ENCODE results near the gene GRID2.

GRID2 gene

GRCh38 chr4:93532234-93532633 lies 1228.5 kb downstream of the GRID2 start:
- Histone ChIP-seq H3K4me3 (ENCODE audit: low read length) (no peak overlapping the region), H3K36me3 (ENCODE audit: control insufficient read depth, low read depth, low read length) (no peaks in the 10 kb centered on the region), H3K9me3 (ENCODE audit: control insufficient read depth, low read depth, low read length) (no peaks in the 10 kb centered on the region), H3K4me1 (ENCODE audit: control insufficient read depth, low read depth, low read length) (peaks cover 8% of the 10 kb centered on the region), H3K9ac (ENCODE audit: low read length) (no peak overlapping the region), H3K27me3 (ENCODE audit: control insufficient read depth, insufficient read depth, low read length) (no peaks in the 10 kb centered on the region), H3K27ac (ENCODE audit: low read length) (no peak overlapping the region)

DNA sequence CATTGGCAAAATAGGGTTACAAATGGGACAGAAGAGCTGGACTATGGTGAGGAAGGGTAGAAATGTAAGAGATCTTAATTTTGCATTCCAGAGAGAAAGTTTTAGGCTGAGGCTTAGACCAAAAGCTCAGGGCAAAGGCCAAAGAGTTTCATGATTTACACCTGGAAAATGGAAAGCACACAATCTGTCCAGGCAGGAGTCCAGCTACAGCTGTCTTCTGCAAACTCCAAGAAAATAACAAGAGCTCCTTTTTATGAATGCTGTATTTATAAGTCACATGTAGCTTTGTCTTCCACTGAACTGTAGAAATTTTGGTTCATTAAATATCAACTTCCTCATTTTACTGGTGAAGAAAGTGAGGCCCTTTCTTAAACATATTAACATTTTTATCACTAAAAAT lies 1236.8 kb downstream of the GRID2 start:
- Histone ChIP-seq H3K9ac (ENCODE audit: low read length) (no peak overlapping the region), H3K9me3 (ENCODE audit: control insufficient read depth, low read depth, low read length) (no peaks in the 10 kb centered on the region), H3K36me3 (ENCODE audit: control insufficient read depth, low read depth, low read length) (no peaks in the 10 kb centered on the region), H3K27me3 (ENCODE audit: control insufficient read depth, insufficient read depth, low read length) (no peaks in the 10 kb centered on the region), H3K27ac (ENCODE audit: low read length) (no peak overlapping the region), H3K4me1 (ENCODE audit: control insufficient read depth, low read depth, low read length) (peaks cover 3% of the 10 kb centered on the region), H3K4me3 (ENCODE audit: low read length) (no peak overlapping the region)

- H3K36me3 ChIP-seq (ENCODE audit: control insufficient read depth, low read depth, low read length) = no peaks in the 10 kb centered on the region
- H3K9me3 ChIP-seq (ENCODE audit: control insufficient read depth, low read depth, low read length) = no peaks in the 10 kb centered on the region
- no peak overlapping the region for H3K4me3 ChIP-seq (ENCODE audit: low read length)
- no peak overlapping the region for H3K27ac ChIP-seq (ENCODE audit: low read length)
- H3K27me3 ChIP-seq (ENCODE audit: control insufficient read depth, insufficient read depth, low read length) = no peaks in the 10 kb centered on the region
- H3K9ac ChIP-seq (ENCODE audit: low read length) = no peak overlapping the region
- no peaks in the 10 kb centered on the region for H3K4me1 ChIP-seq (ENCODE audit: control insufficient read depth, low read depth, low read length)
These were observed 1258.1 kb downstream of the GRID2 start for GRCh38 chr4:93561842-93562241.

DNA sequence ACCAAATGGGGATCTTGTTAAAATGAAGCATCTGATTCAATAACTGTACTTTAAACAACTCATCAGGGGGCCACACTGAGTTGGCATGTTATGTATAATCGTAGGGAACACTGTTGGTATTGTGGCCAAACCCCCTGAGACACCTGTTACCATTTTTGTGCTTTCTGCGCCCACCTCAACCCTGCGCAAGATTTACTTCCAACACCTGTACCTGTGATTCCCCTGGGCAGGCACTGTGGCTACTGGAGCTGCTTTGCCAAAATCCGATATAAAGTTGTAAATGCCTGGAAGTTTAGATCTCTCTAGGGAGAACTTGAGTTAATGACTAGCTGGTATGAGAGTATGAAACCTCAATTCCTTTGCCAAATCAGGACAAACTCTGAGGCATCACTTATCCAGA lies 1265.0 kb downstream of the GRID2 start:
- Histone ChIP-seq H3K9me3 (ENCODE audit: control insufficient read depth, low read depth, low read length) (no peaks in the 10 kb centered on the region), H3K27ac (ENCODE audit: low read length) (no peak overlapping the region)

GRCh38 chr4:93573285-93573684 lies 1269.5 kb downstream of the GRID2 start:
- Histone ChIP-seq H3K27ac (ENCODE audit: low read length) (no peak overlapping the region), H3K4me3 (ENCODE audit: low read length) (no peak overlapping the region), H3K27me3 (ENCODE audit: control insufficient read depth, insufficient read depth, low read length) (no peaks in the 10 kb centered on the region), H3K4me1 (ENCODE audit: control insufficient read depth, low read depth, low read length) (no peaks in the 10 kb centered on the region), H3K9me3 (ENCODE audit: control insufficient read depth, low read depth, low read length) (no peaks in the 10 kb centered on the region), H3K9ac (ENCODE audit: low read length) (no peak overlapping the region), H3K36me3 (ENCODE audit: control insufficient read depth, low read depth, low read length) (no peaks in the 10 kb centered on the region)

More for the DNA sequence above, 1265.0 kb downstream of the GRID2 start:
- no peak overlapping the region for H3K9ac ChIP-seq (ENCODE audit: low read length)
- no peaks in the 10 kb centered on the region for H3K27me3 ChIP-seq (ENCODE audit: control insufficient read depth, insufficient read depth, low read length)
- no peaks in the 10 kb centered on the region for H3K36me3 ChIP-seq (ENCODE audit: control insufficient read depth, low read depth, low read length)
- H3K4me3 ChIP-seq (ENCODE audit: low read length) = no peak overlapping the region
- H3K4me1 ChIP-seq (ENCODE audit: control insufficient read depth, low read depth, low read length) = no peaks in the 10 kb centered on the region

DNA sequence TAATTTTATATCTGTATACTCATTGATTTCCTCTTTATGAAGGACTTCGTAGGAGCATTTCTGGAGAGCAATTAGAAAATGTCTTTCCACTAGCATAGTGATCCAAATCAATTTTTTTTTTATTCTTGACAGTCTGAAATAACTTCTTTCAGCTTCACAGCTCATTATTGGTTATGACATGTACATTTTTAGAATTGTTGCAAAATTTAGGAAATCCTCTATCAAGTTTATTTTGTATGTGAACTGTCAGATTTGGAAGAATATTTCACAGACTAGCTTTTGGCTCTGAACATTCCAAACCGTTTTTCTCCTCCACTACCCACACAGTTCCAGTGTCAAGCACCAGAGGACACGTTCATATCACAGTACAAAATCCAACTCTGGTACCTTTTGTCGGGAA lies 1275.2 kb downstream of the GRID2 start:
- Histone ChIP-seq H3K4me1 (ENCODE audit: control insufficient read depth, low read depth, low read length) (no peaks in the 10 kb centered on the region), H3K36me3 (ENCODE audit: control insufficient read depth, low read depth, low read length) (no peaks in the 10 kb centered on the region), H3K9ac (ENCODE audit: low read length) (no peak overlapping the region), H3K4me3 (ENCODE audit: low read length) (no peak overlapping the region), H3K27me3 (ENCODE audit: control insufficient read depth, insufficient read depth, low read length) (no peaks in the 10 kb centered on the region), H3K27ac (ENCODE audit: low read length) (no peak overlapping the region), H3K9me3 (ENCODE audit: control insufficient read depth, low read depth, low read length) (no peaks in the 10 kb centered on the region)

- H3K9ac ChIP-seq (ENCODE audit: low read length) = no peak overlapping the region
- H3K36me3 ChIP-seq (ENCODE audit: control insufficient read depth, low read depth, low read length) = no peaks in the 10 kb centered on the region
- no peaks in the 10 kb centered on the region for H3K9me3 ChIP-seq (ENCODE audit: control insufficient read depth, low read depth, low read length)
- H3K27ac ChIP-seq (ENCODE audit: low read length) = no peak overlapping the region
- H3K27me3 ChIP-seq (ENCODE audit: control insufficient read depth, insufficient read depth, low read length) = no peaks in the 10 kb centered on the region
- no peaks in the 10 kb centered on the region for H3K4me1 ChIP-seq (ENCODE audit: control insufficient read depth, low read depth, low read length)
- H3K4me3 ChIP-seq (ENCODE audit: low read length) = no peak overlapping the region
These were observed 1301.4 kb downstream of the GRID2 start for GRCh38 chr4:93605163-93605562.

GRCh38 chr4:93617606-93618005 lies 1313.8 kb downstream of the GRID2 start:
- no peaks in the 10 kb centered on the region for H3K36me3 ChIP-seq (ENCODE audit: control insufficient read depth, low read depth, low read length)
- H3K4me3 ChIP-seq (ENCODE audit: low read length) = no peak overlapping the region
- H3K4me1 ChIP-seq (ENCODE audit: control insufficient read depth, low read depth, low read length) = no peaks in the 10 kb centered on the region
- H3K27ac ChIP-seq (ENCODE audit: low read length) = no peak overlapping the region
- H3K9me3 ChIP-seq (ENCODE audit: control insufficient read depth, low read depth, low read length) = no peaks in the 10 kb centered on the region
- H3K27me3 ChIP-seq (ENCODE audit: control insufficient read depth, insufficient read depth, low read length) = no peaks in the 10 kb centered on the region
- H3K9ac ChIP-seq (ENCODE audit: low read length) = no peak overlapping the region

DNA sequence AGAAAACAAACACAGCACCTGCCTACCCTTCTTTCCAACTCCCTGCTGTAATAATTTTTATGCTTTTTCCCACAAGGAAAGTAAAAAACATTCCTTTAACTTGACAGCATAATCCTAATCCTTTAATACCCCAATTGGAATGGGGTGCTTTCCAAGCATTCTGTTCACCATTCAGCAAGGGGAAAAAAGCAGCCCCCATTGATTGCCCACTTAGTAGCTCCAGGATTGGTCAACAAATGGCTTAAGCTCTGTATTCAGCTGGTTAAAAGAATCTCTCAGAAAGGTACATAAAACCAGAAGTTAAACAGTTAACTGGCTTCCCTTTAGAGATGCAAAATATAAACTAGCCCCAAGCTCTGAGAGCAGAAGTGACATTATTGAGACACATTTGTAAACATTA lies 1330.0 kb downstream of the GRID2 start:
- H3K9ac ChIP-seq (ENCODE audit: low read length) = no peak overlapping the region
- peaks cover 4% of the 10 kb centered on the region for H3K4me1 ChIP-seq (ENCODE audit: control insufficient read depth, low read depth, low read length)
- H3K36me3 ChIP-seq (ENCODE audit: control insufficient read depth, low read depth, low read length) = no peaks in the 10 kb centered on the region
- H3K27ac ChIP-seq (ENCODE audit: low read length) = no peak overlapping the region
- no peaks in the 10 kb centered on the region for H3K9me3 ChIP-seq (ENCODE audit: control insufficient read depth, low read depth, low read length)
- H3K4me3 ChIP-seq (ENCODE audit: low read length) = no peak overlapping the region
- H3K27me3 ChIP-seq (ENCODE audit: control insufficient read depth, insufficient read depth, low read length) = no peaks in the 10 kb centered on the region

- H3K36me3 ChIP-seq (ENCODE audit: control insufficient read depth, low read depth, low read length) = no peaks in the 10 kb centered on the region
- peaks cover 4% of the 10 kb centered on the region for H3K4me1 ChIP-seq (ENCODE audit: control insufficient read depth, low read depth, low read length)
- H3K9me3 ChIP-seq (ENCODE audit: control insufficient read depth, low read depth, low read length) = no peaks in the 10 kb centered on the region
- no peak overlapping the region for H3K4me3 ChIP-seq (ENCODE audit: low read length)
- H3K27me3 ChIP-seq (ENCODE audit: control insufficient read depth, insufficient read depth, low read length) = no peaks in the 10 kb centered on the region
- H3K27ac ChIP-seq (ENCODE audit: low read length) = no peak overlapping the region
- no peak overlapping the region for H3K9ac ChIP-seq (ENCODE audit: low read length)
These were observed 1332.2 kb downstream of the GRID2 start for GRCh38 chr4:93635943-93636342.

- H3K9ac ChIP-seq (ENCODE audit: low read length) = no peak overlapping the region
- H3K9me3 ChIP-seq (ENCODE audit: control insufficient read depth, low read depth, low read length) = no peaks in the 10 kb centered on the region
- H3K36me3 ChIP-seq (ENCODE audit: control insufficient read depth, low read depth, low read length) = no peaks in the 10 kb centered on the region
- H3K4me1 ChIP-seq (ENCODE audit: control insufficient read depth, low read depth, low read length) = peaks cover 5% of the 10 kb centered on the region
- peak overlapping the region; percentile 4 for H3K27ac ChIP-seq (ENCODE audit: low read length)
- H3K4me3 ChIP-seq (ENCODE audit: low read length) = no peak overlapping the region
- H3K27me3 ChIP-seq (ENCODE audit: control insufficient read depth, insufficient read depth, low read length) = no peaks in the 10 kb centered on the region
These were observed 1341.4 kb downstream of the GRID2 start for GRCh38 chr4:93645120-93645519.

DNA sequence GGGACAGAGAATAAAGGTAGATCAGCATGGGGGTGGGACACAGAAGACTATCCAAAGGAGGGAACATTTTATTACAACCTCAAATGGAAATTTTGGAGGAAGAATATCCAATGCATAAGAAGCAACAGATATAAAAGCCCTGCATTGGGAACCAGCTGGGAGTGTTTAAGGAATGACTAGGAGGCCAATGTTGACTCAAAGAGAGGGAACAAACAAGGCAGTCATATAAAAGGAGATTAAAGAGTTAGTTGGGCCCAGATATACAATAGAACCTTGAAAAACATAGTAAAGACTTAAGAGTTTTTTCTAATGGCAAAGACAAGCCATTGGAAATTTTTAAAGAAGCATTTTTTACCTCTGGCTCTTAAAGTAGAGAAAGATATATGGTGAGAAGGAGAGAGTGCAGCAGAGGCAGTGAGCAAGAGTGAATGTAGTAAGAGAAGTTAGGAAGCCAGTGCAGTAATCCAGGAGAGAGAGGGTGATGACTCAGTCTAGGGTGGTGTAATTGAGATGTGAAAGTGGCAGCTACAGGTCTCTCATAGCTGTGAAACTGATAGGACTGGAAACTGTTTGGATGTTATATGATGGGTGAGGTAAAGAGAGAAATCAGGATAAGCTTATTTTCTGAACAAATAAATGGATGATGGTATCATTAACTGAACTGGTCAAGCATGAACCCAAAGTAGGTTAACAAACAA lies 1342.6 kb downstream of the GRID2 start:
- no peaks in the 10 kb centered on the region for H3K27me3 ChIP-seq (ENCODE audit: control insufficient read depth, insufficient read depth, low read length)
- H3K9me3 ChIP-seq (ENCODE audit: control insufficient read depth, low read depth, low read length) = no peaks in the 10 kb centered on the region
- H3K4me3 ChIP-seq (ENCODE audit: low read length) = no peak overlapping the region
- peaks cover 5% of the 10 kb centered on the region for H3K4me1 ChIP-seq (ENCODE audit: control insufficient read depth, low read depth, low read length)
- no peak overlapping the region for H3K9ac ChIP-seq (ENCODE audit: low read length)
- no peaks in the 10 kb centered on the region for H3K36me3 ChIP-seq (ENCODE audit: control insufficient read depth, low read depth, low read length)
- no peak overlapping the region for H3K27ac ChIP-seq (ENCODE audit: low read length)
